CD14-positive monocyte (primary cell): Measurements from ENCODE around the gene IFNK. TPM values are rescaled to one million over a fixed set of nuclear protein-coding genes. Genes with fewer than 3 reads are reported as not detected.

Source experiments
- DNase-seq, 3 donors: peaks; one replicate each; pipeline ENCODE4 v3.0.0-alpha.2; 2011 to 2022
- H2AFZ ChIP-seq: 2 replicates; pipeline ENCODE4 v1.6.0; 2012; ENCODE audit warnings: mild to moderate bottlenecking, low read depth, low read length, inconsistent platforms; ENCODE audit not compliant: insufficient read depth, poor library complexity, severe bottlenecking
- H3K27ac ChIP-seq, 2 donors: 1 replicate in 1 of 2; 2 replicates in 1 of 2; pipeline ENCODE4 v1.5.1; 2012 to 2013; ENCODE audit warnings: low read length in 2 of 2, control low read depth in 1 of 2, inconsistent platforms in 1 of 2, low read depth in 1 of 2, mild to moderate bottlenecking in 1 of 2
- H3K27me3 ChIP-seq, 2 donors: one replicate each; pipeline versions ENCODE4 v1.6.0 to v1.6.1; 2011 to 2013; ENCODE audit warnings: low read length in 2 of 2; ENCODE audit not compliant: control insufficient read depth in 2 of 2, insufficient read depth in 2 of 2
- H3K36me3 ChIP-seq, 2 donors: replicated peaks in 1 of 2; 1 replicate in 1 of 2; 2 replicates in 1 of 2; pipeline versions ENCODE4 v1.5.1 to v1.6.1; 2012 to 2013; ENCODE audit warnings: low read length in 2 of 2, control low read depth in 1 of 2, inconsistent platforms in 1 of 2, mild to moderate bottlenecking in 1 of 2; ENCODE audit not compliant: insufficient read depth in 2 of 2, control insufficient read depth in 1 of 2
- H3K4me1 ChIP-seq, 2 donors: 1 replicate in 1 of 2; 2 replicates in 1 of 2; pipeline versions ENCODE4 v1.5.1 to v1.6.1; 2012 to 2013; ENCODE audit warnings: low read length in 2 of 2, control low read depth in 1 of 2, inconsistent platforms in 1 of 2, mild to moderate bottlenecking in 1 of 2, moderate library complexity in 1 of 2; ENCODE audit not compliant: insufficient read depth in 2 of 2, control insufficient read depth in 1 of 2
- H3K4me2 ChIP-seq: replicated peaks from 2 replicates; pipeline ENCODE3; 2012; ENCODE audit warnings: low read length, moderate library complexity, mild to moderate bottlenecking; ENCODE audit not compliant: poor library complexity, severe bottlenecking; ENCODE audit errors: extremely low read depth
- H3K4me3 ChIP-seq, 3 experiments: fragments of 200-600 bp in 1 of 3; sonication (generic) in 1 of 3; replicated peaks in 1 of 3; 1 replicate in 2 of 3; 2 replicates in 1 of 3; pipeline ENCODE4 v1.5.1; 2011 to 2013; ENCODE audit warnings: low read length in 3 of 3, mild to moderate bottlenecking in 3 of 3, control low read depth in 2 of 3, low read depth in 2 of 3, inconsistent platforms in 1 of 3, moderate library complexity in 1 of 3
- H3K79me2 ChIP-seq: 2 replicates; pipeline ENCODE4 v1.6.0; 2012; ENCODE audit warnings: mild to moderate bottlenecking, control low read depth, inconsistent platforms, low read length, moderate library complexity; ENCODE audit not compliant: insufficient read depth
- H3K9ac ChIP-seq: 2 replicates; pipeline ENCODE4 v1.6.0; 2017; ENCODE audit warnings: low read length, mild to moderate bottlenecking; ENCODE audit not compliant: insufficient read depth, poor library complexity, severe bottlenecking
- H3K9me3 ChIP-seq, 2 donors: replicated peaks in 1 of 2; 1 replicate in 1 of 2; 2 replicates in 1 of 2; pipeline versions ENCODE4 v1.5.1 to v1.6.1; 2012 to 2013; ENCODE audit warnings: low read length in 2 of 2, control low read depth in 1 of 2; ENCODE audit not compliant: control insufficient read depth in 1 of 2, insufficient read depth in 1 of 2
- H4K20me1 ChIP-seq: 2 replicates; pipeline ENCODE4 v1.6.0; 2012; ENCODE audit warnings: mild to moderate bottlenecking, low read length, control low read depth, moderate library complexity; ENCODE audit not compliant: insufficient read depth
- H3K27ac Mint-ChIP-seq, 7 donors: one replicate each; pipeline ENCODE4 v1.8.0; 2020; ENCODE audit warnings: mild to moderate bottlenecking in 7 of 7, mixed read lengths in 7 of 7, moderate library complexity in 6 of 7, inconsistent platforms in 2 of 7
- H3K27me3 Mint-ChIP-seq, 3 donors: one replicate each; pipeline ENCODE4 v1.8.0; 2021 to 2022; ENCODE audit warnings: low read depth in 3 of 3, mild to moderate bottlenecking in 3 of 3, mixed read lengths in 3 of 3, moderate library complexity in 3 of 3, inconsistent platforms in 1 of 3
- H3K36me3 Mint-ChIP-seq, 2 donors: one replicate each; pipeline ENCODE4 v1.8.0; 2020; ENCODE audit warnings: mixed read lengths in 2 of 2, inconsistent platforms in 1 of 2, mild to moderate bottlenecking in 1 of 2
- H3K4me1 Mint-ChIP-seq: one replicate; pipeline ENCODE4 v1.8.0; 2020; ENCODE audit warnings: mild to moderate bottlenecking, mixed read lengths
- H3K4me3 Mint-ChIP-seq, 2 donors: one replicate each; pipeline ENCODE4 v1.8.0; 2020; ENCODE audit warnings: mild to moderate bottlenecking in 2 of 2, mixed read lengths in 2 of 2, moderate library complexity in 1 of 2
- H3K9me3 Mint-ChIP-seq, 7 donors: one replicate each; pipeline ENCODE4 v1.8.0; 2020 to 2022; ENCODE audit warnings: mixed read lengths in 7 of 7, mild to moderate bottlenecking in 6 of 7, moderate library complexity in 6 of 7, inconsistent platforms in 2 of 7
- CTCF ChIP-seq: fragments of 200-600 bp; IDR thresholded peaks from one replicate; pipeline ENCODE4 v1.8.0; 2022; ENCODE audit warnings: antibody characterized with exemption, mild to moderate bottlenecking
- WGBS: methylation state at CpG from one replicate; pipeline ENCODE4 v1.1.5; 2013; ENCODE audit warnings: missing lambda C conversion rate; ENCODE audit not compliant: insufficient coverage; 5-methylcytosine and 5-hydroxymethylcytosine counted together
- intact Hi-C, 2 donors: fragments of 100-400 bp; cut with micrococcal nuclease; formaldehyde crosslinking; loops; one replicate each; pipeline versions ENCODE4 v1.15.0 to v1.15.1; 2023
- polyA plus RNA-seq, 3 donors: library from polyadenylated mRNA; depleted of rRNA in 1 of 3; unstranded in 2 of 3; stranded (reverse) in 1 of 3; fragments of 300-500 nt in 2 of 3; fragments of >200 nt in 1 of 3; fragmentation: Illumina TruSeq in 2 of 3; gene quantifications; 1 replicate in 2 of 3; 2 replicates in 1 of 3; pipeline ENCODE4 v1.2.3, GENCODE V29; 2012 to 2021

IFNK gene
- polyA plus RNA-seq, 3 donors = not detected

DNA sequence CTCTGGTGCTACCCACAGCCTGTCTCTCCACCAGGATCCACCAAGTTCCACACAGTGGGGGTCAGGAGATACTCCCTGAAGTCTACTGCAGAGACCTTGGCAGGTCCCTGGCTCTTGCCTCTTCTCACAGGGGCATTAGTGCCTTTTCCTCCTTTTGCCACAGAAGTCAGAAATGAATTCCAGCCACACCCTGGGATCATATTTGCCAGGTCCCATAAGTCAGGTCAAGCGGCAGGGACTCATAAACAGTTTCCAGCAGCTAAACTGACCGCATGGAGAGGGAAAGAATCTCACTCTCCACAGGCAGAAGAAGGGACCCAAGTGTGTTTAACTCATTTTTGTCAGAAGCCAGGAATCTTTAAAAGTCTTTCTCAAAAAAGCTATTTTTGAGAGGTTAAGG lies 13.3 kb upstream of the IFNK start:
- intact Hi-C loops = no loop called here
- peaks cover 3% of the 10 kb centered on the region for H3K4me1 Mint-ChIP-seq
- H3K79me2 ChIP-seq = no peaks in the 10 kb centered on the region
- peaks cover 45 to 46% of the 10 kb centered on the region in 2 donors for H3K36me3 Mint-ChIP-seq
- no peaks in the 10 kb centered on the region for H3K4me1 ChIP-seq
- peaks cover 0 to 25% of the 10 kb centered on the region in 2 donors for H3K36me3 ChIP-seq
- no CpG with 5 or more reads among the region's 2 CpGs for WGBS
- H3K27ac Mint-ChIP-seq = peak overlapping the region in 1 of 7 donors; percentile 59
- no peak for TF ChIP-seq CTCF
- no peaks in the 10 kb centered on the region for H3K27me3 ChIP-seq
- no peak overlapping the region for H3K4me2 ChIP-seq
- H4K20me1 ChIP-seq = peaks cover 34% of the 10 kb centered on the region
- H3K4me3 ChIP-seq = no peak overlapping the region
- H2AFZ ChIP-seq = no peak overlapping the region
- no peak overlapping the region for H3K9ac ChIP-seq
- no peak overlapping the region for H3K4me3 Mint-ChIP-seq
- H3K27me3 Mint-ChIP-seq = peaks cover 1 to 2% (median 1%) of the 10 kb centered on the region in 3 donors
- DNase-seq = no peak
- no peaks in the 10 kb centered on the region for H3K9me3 ChIP-seq
- H3K9me3 Mint-ChIP-seq = peaks cover 0 to 2% (median 0%) of the 10 kb centered on the region in 7 donors
- H3K27ac ChIP-seq = no peak overlapping the region

DNA sequence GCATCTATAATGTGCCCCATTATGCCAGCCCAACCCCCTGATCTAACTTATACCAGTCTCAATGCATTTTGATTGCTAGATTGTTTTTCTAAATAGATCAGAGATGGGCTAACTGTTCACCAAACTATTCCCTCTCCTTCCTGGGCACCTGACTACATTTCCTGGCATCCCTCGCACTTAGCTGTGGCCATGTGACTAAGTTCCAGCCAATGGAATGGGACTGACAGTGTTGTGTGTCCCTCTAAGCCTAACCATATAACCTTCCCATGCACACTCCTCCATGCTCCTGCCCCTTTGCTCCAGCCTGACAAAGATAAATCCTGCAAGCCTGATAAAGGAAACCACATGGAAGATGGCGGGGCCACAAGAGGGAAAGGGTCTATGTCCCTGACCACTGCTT lies 12.3 kb upstream of the IFNK start:
- Histone ChIP-seq H3K4me3 (no peak overlapping the region), H3K36me3 (peaks cover 3 to 35% of the 10 kb centered on the region in 2 donors), H4K20me1 (peaks cover 40% of the 10 kb centered on the region), H3K4me2 (no peak overlapping the region), H3K27ac (no peak overlapping the region), H3K27me3 (no peaks in the 10 kb centered on the region), H3K4me1 (no peaks in the 10 kb centered on the region), H2AFZ (no peak overlapping the region), H3K9ac (no peak overlapping the region), H3K79me2 (no peaks in the 10 kb centered on the region), H3K9me3 (no peaks in the 10 kb centered on the region)
- H3K27me3 Mint-ChIP-seq = peaks cover 1 to 2% (median 1%) of the 10 kb centered on the region in 3 donors
- TF ChIP-seq CTCF = no peak
- intact Hi-C loops = no loop called here
- peaks cover 52 to 53% of the 10 kb centered on the region in 2 donors for H3K36me3 Mint-ChIP-seq
- WGBS = 100% methylated on average over 2 of the region's 2 CpGs
- H3K9me3 Mint-ChIP-seq = peaks cover 0 to 2% (median 0%) of the 10 kb centered on the region in 7 donors
- H3K4me1 Mint-ChIP-seq = peaks cover 3% of the 10 kb centered on the region
- H3K4me3 Mint-ChIP-seq = no peak overlapping the region
- H3K27ac Mint-ChIP-seq = no peak overlapping the region
- DNase-seq = no peak
